ENCODE results near the gene APOBEC3H. TPM values are rescaled to one million over a fixed set of nuclear protein-coding genes. Genes with fewer than 3 reads are reported as not detected.

Gene APOBEC3H
- total RNA-seq, 1 donor from 2014 or later, result 0.41 TPM

- H3K27me3 ChIP-seq (ENCODE audit: low read depth), result no peaks in the 10 kb centered on the region
- no peak for TF ChIP-seq CTCF (IDR thresholded peaks at IDR 0.05; ENCODE audit: borderline replicate concordance)
- intact Hi-C loops (cut with micrococcal nuclease), result no loop called here
These were observed 26.9 kb downstream of the APOBEC3H start for GRCh38 chr22:39123751-39124581.

GRCh38 chr22:39125622-39126021 is 28.6 kb downstream of the APOBEC3H start:
- Histone ChIP-seq H3K36me3 (no peaks in the 10 kb centered on the region), H3K27me3 (ENCODE audit: low read depth) (no peaks in the 10 kb centered on the region), H3K4me3 (no peak overlapping the region), H3K27ac (replicated peaks) (no peak overlapping the region), H3K4me1 (peaks cover 8% of the 10 kb centered on the region), H3K9me3 (replicated peaks) (no peaks in the 10 kb centered on the region)
- TF ChIP-seq CTCF (IDR thresholded peaks at IDR 0.05; ENCODE audit: borderline replicate concordance), result no peak
- intact Hi-C loops (cut with micrococcal nuclease), result no loop called here
- no peak for DNase-seq

More at GRCh38 chr22:39123751-39124581, 26.9 kb downstream of the APOBEC3H start:
- no peak overlapping the region for H3K4me3 ChIP-seq
- DNase-seq, result no peak
- H3K36me3 ChIP-seq, result no peaks in the 10 kb centered on the region
- H3K4me1 ChIP-seq, result peaks cover 2% of the 10 kb centered on the region
- H3K9me3 ChIP-seq (replicated peaks), result no peaks in the 10 kb centered on the region
- no peak overlapping the region for H3K27ac ChIP-seq (replicated peaks)

- peaks cover 22% of the 10 kb centered on the region for H3K4me1 ChIP-seq
- peaks cover 12% of the 10 kb centered on the region for H3K36me3 ChIP-seq
- H3K27ac ChIP-seq (replicated peaks), result no peak overlapping the region
- no peaks in the 10 kb centered on the region for H3K9me3 ChIP-seq (replicated peaks)
- no peak overlapping the region for H3K4me3 ChIP-seq
- TF ChIP-seq CTCF (IDR thresholded peaks at IDR 0.05; ENCODE audit: borderline replicate concordance), result no peak
- no peak for DNase-seq
- intact Hi-C loops (cut with micrococcal nuclease), result no loop called here
- H3K27me3 ChIP-seq (ENCODE audit: low read depth), result no peaks in the 10 kb centered on the region
These were observed 31.5 kb downstream of the APOBEC3H start for GRCh38 chr22:39128508-39128907.

GRCh38 chr22:39129081-39129480 is 32.0 kb downstream of the APOBEC3H start:
- no peak overlapping the region for H3K4me3 ChIP-seq
- no peak for TF ChIP-seq CTCF (IDR thresholded peaks at IDR 0.05; ENCODE audit: borderline replicate concordance)
- peaks cover 17% of the 10 kb centered on the region for H3K36me3 ChIP-seq
- no peaks in the 10 kb centered on the region for H3K9me3 ChIP-seq (replicated peaks)
- H3K27ac ChIP-seq (replicated peaks), result no peak overlapping the region
- DNase-seq, result no peak
- intact Hi-C loops (cut with micrococcal nuclease), result no loop called here
- H3K4me1 ChIP-seq, result peaks cover 22% of the 10 kb centered on the region
- H3K27me3 ChIP-seq (ENCODE audit: low read depth), result no peaks in the 10 kb centered on the region

- no peak overlapping the region for H3K27ac ChIP-seq (replicated peaks)
These were observed 32.7 kb downstream of the APOBEC3H start for GRCh38 chr22:39129746-39130145.

More at GRCh38 chr22:39129746-39130145, 32.7 kb downstream of the APOBEC3H start:
- Histone ChIP-seq H3K36me3 (peaks cover 23% of the 10 kb centered on the region), H3K9me3 (replicated peaks) (no peaks in the 10 kb centered on the region), H3K27me3 (ENCODE audit: low read depth) (no peaks in the 10 kb centered on the region), H3K4me1 (peaks cover 25% of the 10 kb centered on the region), H3K4me3 (no peak overlapping the region)
- DNase-seq, result no peak
- intact Hi-C loops (cut with micrococcal nuclease), result no loop called here
- no peak for TF ChIP-seq CTCF (IDR thresholded peaks at IDR 0.05; ENCODE audit: borderline replicate concordance)

All from left ventricle myocardium inferior (tissue), 1 donor.